Renal pelvis (tissue), 4 donors: Measurements from ENCODE around the gene CD55. TPM values are rescaled to one million over a fixed set of nuclear protein-coding genes. Genes with fewer than 3 reads are reported as not detected.
"Not testable (repeated sequence)": the region's sequence is repeated elsewhere in the genome, so short reads cannot be mapped to it uniquely, and the experiment has no call there.

Source experiments
- DNase-seq: peaks from one replicate; pipeline ENCODE4 v3.0.0-alpha.2; 2013
- polyA plus RNA-seq, 3 donors: library from polyadenylated mRNA; unstranded; fragments of 120-200 nt; gene quantifications; one replicate each; pipeline ENCODE4 v1.2.1, GENCODE V29; 2013; ENCODE audit not compliant: insufficient read length in 3 of 3

Gene CD55
- polyA plus RNA-seq, 3 donors, result 37.2 to 49.6 (median 44.6) TPM

DNA sequence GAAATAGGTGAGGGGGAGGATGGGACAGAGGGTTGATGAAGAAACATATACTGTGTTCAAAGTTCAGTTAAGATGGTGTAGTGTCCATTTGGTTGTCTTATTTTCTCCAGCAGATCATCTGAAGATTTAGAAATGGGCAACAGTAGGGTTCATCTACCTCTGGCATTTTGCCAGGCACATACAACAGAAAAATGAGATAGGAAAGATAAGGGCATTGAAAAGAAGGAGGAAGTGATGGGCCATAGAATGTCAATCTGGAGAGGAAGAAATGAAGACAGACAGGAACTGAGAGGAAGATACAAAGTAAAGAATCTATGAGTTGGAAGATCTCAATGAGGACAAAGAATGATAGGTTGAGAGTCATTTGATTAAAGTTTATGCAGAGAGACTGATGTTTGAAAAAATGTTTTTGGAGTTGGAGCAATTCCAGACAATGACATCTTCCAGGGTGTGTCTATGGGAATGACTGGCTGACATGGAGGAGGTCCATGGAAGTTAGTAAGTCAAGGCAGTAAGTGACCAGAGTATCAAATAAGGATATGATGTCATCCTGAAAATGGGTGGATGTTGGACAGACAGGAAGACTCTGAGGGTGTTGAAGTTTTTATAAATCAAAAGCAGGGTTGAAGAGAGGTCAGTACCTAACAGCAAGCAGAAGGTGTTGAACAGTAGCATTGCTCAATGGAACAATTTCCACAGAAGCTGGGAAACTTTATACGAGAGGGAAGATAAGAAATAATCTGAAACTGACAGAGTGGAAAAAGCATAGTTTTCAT, 18.7 kb upstream of the CD55 start:
- no peak for DNase-seq

DNA sequence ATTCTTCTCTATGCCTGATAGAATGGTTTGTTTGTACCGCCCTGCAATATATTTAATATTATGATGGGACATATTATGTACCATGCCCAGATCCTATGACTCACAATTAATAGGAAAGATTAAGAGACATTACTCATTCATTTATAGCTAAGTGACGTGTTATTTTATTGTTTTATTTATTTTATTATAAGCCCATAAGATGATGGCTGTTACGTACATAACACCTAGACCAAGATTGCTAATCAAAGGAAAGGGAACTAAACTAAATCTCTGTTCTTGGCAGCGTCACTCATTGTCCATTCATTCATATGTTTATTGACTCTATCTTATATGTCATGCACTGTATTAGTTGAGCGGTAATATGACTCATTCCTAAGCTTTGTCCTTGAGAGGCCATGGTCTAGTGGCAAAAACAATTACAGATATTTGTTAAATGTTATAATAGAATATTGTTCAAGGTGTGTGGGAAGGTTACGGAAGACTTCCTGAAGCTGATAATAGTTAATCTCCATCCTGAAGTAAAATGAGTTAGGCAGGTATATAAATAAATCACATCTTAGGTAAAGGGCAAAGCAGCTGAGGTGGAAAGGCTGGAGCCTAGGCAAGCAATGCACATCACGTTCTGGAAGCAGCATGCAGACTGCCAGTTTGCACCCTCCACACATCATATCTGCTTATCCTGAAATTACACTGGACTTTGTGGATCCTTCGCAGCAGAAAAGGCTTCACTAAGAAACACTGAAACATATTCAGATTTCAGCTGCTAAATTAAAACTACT, 16.6 kb upstream of the CD55 start:
- DNase-seq, result no peak

DNA sequence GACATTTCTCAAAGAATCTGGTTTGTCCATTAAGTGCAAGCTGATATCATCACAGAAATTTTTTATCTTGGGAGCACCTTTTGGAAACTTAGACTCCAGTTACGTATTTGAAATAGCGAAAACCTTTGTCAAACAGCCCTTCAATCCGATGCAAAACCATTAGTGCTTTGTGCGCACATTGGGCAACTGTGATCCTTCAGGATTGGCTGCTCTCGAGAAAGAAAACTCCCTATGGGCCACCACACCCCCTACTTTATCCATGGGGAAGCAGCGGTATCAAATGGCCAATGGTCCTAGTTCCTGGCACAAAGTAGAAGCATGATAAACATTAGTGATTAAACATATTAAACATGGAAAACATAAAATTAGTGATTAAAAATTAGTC, 16.0 kb upstream of the CD55 start:
- DNase-seq, result no peak

DNA sequence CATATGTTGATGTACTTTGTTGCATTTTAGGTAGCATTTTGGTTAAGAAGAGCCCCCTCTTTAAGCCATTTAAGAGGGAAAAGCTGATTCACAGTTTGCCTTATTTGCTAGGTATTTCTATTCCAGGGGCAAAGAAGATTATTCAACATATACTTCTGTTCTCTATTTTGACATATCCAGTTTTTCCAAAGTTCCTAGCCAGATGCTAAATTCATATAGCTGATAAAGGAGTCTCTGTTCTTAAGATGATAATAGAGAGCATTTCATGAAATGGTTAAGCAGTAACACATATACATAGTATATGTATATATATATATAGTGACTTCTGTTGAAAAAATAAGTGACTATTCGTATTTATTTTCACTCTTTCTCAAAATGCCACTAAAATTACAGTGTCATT, 15.5 kb upstream of the CD55 start:
- DNase-seq, result no peak

DNA sequence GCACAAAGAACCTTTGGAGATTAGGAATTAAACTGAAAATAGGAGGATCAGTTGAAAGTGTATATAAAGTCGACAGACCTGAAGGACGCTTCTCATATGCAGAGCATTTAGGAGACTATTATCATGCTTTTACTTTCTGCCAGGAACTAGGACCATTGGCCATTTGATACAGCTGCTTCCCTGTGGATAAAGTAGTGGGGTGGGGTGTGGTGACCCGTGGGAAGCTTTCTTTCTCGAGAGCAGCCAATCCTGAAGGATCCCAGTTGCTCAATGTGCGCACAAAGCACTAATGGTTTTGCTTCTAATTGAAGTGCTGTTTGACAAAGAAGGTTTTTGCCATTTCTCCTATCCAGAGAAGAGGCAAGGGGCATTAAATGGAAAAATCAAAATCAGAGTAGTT, 14.9 kb upstream of the CD55 start:
- DNase-seq, result no peak

DNA sequence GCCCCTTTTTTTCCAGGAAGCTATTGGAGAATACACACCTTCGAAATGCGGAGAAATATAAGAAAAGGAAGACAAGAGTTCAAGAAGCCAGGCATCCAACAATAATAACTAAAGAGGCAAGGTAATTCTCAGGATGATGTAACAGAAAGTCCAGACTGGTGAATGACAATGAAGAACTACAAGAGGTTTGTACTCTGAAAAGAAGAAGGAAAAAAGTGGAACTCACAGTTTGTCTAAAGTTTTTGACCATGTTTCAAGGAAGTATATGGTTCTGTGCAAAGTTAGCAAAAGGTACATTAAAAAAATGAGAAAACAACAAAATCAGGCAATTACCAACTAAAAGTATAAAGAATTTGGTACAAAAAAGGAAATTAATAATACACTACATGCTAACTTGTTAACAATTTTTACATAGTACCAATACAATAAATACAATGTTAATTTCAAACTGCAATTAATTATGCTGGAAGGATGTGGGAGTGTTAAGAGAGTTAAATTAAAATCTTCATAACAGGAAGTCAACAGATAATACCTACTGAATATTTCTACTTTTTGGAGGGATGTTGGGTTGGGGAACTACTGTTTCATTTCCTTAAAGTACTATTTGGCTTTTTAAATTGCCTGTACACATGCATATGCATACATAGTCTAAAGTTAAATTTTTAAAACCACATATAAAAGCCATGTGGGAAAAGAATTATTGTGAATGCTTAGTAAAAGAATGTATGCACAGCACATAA, 12.9 kb upstream of the CD55 start:
- no peak for DNase-seq

DNA sequence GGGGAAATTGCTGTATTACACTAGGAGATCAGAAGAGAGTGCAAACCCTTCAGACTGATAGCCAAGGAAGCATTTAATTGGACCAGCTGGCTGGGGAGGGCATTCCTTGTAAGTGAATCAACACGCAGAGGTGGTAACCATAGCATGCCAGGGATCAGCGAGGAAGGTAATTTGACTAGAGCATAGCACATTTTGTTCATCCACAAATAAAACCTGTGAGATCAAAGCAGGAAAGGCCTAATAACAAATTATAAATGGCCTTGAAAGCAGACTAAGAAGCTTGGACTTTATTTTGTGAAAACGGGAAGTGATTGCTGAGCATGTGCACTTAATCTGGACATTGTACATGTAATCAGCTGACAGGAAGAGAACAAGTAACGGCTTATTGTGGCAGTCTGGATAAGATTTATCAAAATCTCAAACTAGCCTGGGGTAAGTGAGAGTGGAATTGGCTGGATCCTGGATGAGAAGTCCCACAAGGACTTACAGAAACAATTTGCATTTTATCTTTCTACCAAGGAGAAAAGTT, 11.7 kb upstream of the CD55 start:
- no peak for DNase-seq

DNA sequence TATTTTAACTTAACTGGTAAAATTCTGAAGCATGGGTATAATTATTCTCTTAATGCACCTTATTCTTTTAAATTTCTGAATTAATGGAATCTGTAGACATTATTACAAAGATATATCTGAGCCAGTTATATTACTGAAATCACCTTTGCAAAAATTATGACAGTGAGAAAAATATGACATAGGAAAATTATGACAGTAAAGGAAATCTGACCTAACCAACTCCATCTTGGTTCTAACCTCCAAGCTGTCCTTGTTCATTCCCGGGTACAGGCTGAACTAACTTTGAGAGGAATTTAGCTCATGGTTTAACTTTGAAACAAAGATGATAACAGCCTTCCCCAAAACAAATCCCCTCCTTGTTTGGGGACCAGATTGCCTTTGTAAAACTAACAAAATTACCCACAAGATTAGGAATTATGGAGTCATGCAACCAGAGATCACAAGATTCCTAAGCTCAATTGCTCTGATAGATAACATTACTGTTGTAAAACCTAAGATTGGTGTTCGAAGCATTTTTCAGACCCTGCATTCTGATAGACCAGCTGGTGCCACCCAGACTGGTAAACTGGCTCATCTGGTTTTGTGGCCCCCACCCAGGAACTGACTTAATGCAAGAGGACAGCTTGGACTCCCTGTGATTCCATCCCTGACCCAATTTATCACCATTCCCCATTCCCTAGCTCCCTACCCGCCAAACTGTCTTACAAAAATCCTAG, 9.4 kb upstream of the CD55 start:
- DNase-seq, result no peak

DNA sequence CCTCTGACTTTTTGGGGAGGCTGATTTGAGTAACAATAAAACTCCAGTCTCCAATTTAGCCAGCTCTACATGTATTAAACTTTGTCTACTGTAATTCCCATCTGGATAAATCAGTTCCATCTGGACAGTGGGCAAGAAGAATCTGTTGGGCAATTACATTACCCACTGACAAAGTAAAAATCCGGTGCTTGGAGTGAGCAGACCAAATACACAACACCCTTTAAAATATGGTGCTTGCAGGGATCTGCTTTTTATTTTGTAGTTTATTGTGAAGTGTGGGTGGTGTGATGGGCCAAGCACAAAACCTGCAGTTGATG, 8.9 kb upstream of the CD55 start:
- DNase-seq, result no peak

DNA sequence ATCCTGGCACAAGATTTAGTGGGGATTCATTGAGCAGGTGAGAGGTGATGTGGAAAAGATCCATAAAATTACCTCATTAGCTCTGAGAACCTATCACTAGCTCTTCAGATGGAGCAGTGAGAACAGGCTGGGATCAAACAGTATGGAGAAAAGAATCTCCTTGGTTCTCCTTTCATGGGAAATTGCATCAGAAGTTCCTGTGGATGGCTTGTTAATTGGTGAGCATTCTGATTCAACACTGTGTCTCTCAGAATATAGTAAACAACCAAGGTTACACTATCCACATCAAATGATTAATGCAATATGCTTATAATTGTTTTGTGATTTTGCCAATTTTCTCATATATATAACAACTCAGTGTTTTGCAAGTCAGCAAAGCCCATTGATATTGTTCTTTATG, 8.3 kb upstream of the CD55 start:
- no peak for DNase-seq

DNA sequence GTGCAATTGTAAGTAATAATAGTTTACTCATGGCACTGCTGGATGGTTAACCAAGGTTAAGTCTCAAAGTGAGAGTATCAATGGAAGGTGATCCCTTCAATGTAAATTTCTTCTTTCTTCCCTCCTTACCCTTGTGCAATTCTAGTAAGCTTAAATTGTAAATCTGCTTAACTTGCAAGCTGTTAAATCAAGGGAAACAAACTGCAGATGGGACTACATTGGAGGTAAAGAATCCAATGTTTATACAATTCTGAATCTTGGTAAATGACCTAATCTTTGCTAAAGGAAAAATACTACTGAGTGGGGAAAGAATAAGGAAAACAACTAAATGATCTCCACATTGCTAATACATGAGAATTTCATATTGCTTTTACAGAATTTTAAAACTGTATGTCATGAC, 6.7 kb upstream of the CD55 start:
- DNase-seq, result no peak

DNA sequence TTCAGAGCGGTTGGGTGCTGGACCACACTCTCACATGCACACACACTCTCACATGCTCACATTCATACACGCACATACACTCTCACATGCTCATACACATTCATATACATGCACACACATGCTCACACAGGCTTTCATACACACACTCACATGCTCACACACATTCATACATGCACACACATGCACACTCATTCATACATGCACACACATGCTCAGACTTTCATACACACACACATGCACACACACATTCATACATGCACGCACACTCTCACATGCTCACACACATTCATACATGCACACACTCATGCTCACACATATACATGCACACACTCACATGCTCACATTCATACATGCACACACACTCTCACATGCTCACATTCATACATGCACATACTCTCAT, 6.0 kb upstream of the CD55 start:
- no peak for DNase-seq

DNA sequence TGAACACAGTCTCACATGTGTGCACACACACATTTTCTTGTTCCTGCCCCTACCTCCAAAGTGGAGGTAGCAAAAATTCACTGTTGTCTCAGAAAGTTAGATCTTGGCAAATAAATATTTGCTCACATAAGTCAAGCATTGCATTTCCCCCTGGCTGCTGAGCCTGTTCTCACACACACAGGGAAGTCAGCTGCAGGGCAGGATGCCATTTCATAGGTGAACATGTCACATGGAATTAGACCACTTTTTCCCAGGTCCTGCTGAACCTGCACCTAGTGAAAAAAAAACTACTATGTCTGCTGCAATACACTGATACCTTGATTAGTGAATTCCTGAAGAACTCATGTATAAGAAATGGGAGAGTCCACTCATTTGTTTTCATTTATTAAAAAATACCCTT, 5.3 kb upstream of the CD55 start:
- no peak for DNase-seq

DNA sequence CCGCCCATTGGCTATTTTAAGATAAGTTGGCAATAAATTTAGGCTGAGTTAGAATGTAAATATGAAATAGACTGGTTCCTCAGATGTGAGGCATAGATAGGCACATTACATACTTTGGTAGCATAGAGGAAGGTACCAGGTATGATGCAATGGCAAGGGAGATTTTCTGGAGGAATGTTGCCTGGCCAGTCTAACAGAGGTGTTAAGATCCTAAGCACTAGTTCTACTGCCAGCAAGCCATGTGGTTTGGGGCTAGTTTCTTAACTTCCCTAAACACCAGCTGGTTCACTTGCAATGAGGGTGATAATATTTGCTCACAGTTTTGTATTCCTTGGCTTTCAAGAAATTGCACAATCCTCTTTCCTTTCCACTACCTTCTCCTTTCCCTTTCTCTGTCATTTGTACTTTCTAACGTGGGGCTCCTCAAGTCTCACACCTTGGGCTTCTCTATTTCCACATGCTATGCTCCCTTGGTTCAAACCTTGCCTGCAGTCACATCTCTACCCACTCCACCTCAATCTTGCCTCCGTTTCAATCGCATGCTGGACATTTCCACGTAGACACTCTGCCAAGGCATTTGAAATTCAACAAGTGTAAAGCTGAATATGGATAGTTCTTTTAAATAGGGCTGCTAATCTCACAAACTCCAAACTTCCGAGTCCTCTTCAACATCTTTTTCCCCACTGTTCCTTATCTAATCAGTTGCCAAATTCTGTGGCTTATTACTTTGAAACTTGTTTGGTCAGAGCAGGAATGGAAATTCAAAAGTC, 4.7 kb upstream of the CD55 start:
- DNase-seq, result peak; percentile 63

DNA sequence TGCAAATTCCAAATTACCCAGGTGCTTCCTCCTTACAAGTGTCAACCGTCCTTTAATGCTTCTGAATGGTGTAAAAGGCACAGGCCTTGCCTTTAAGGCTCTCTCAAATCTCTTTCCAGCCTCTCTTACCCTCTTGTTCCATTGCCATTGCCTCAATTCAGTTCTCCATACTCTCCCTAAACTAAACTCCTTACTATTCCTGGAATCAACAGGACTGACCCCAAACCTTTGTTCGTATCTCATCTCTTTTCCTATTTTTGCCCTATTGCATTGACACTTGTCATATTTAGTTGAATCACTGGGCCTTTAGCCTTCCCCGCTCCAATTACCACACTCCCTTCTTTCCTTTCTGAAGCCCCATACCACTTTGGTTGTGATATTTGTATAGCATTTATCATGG, 3.9 kb upstream of the CD55 start:
- no peak for DNase-seq

DNA sequence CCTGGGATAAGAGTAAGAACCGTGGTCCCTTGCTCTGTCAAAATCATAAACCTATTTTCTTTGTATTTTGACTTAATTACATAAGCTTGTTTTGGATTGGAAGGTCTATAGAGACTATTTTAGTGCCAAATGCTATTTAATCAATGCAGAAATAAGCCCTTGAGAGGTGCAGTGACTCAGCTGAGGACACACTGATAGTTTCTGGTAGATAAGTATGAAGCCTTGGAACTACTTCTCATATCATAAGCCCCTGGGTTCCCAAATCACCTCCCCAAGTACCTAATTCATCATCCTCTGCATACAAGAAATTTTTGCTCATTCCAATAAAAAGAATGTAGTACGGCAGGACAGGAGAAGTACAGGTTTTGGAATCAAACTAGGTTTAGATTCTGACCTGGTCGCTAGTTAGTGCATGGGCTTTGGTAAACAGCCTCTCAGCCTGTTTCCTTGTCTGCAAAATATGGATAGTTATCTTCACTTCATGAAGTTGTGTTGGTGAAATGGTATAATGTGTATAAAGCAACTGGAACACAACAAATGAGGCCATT, 3.3 kb upstream of the CD55 start:
- no peak for DNase-seq

DNA sequence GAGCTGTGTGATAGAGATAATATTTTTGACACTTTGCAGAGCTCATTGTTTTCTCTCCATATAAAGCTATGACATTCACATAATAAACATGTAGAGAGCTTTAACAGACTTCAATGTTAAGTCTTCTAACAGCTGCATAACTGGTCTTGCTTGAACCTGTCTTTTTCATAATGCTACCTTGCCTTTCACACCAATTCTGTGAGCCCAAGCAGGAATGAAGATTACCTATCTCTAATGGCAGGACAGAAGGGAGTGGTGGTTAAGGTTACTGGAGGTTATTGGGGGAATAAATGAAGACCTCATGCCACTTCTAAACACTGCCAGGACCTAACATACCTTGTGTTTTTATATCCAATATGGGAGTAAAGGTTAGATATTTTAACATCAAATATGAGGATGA, 2.3 kb upstream of the CD55 start:
- DNase-seq, result no peak

DNA sequence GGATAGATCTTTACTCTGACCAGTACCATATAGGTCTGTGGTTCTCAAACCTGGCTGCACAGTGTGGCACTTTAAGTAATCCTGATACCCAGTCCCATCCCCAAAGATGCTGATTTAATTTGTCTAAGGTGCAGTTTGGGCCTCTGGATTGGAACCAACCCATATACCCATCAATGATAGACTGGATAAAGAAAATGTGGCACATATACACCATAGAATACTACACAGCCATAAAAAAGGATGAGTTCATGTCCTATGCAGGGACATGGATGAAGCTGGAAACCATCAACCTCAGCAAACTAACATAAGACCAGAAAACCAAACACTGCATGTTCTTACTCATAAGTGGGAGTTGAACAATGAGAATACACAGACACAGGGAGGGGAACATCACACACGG, 1.4 kb upstream of the CD55 start:
- DNase-seq, result not testable (repeated sequence)

DNA sequence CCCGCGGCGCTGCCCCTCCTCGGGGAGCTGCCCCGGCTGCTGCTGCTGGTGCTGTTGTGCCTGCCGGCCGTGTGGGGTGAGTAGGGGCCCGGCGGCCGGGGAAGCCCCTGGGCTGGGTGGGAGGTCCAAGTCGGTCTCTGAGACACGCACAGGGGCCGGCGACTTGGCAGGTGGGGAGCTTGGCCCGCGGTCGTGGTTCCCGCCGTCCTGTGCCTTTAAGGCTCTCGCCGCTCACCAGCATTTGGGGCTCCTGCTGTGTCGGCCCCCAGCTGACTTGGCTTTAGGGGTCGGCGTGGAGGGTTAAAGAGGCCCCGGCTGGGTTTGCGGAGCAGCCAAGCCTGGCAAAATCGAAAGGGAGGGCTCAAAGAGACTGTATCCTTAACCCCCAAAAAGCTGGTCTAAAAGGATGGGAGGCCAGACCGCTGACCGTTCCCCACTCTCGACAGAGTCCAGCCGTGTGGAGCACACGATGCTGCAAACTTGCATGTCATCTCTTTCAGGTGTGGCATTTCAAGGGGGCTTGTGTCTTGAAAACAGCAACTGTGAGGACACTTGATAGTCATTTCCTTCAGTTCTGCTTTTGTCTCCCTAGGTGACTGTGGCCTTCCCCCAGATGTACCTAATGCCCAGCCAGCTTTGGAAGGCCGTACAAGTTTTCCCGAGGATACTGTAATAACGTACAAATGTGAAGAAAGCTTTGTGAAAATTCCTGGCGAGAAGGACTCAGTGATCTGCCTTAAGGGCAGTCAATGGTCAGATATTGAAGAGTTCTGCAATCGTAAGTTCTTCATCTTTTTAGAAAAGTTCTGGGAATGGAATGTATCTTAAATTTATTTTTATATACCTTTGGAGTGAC, 540 bp downstream of the CD55 start:
- DNase-seq, result peak; percentile 34
